Fibroblast of lung (primary cell): ENCODE results near the gene HMGCR.

Source experiments
- CTCF ChIP-seq, 2 donors: IDR thresholded peaks in 1 of 2; conservative IDR thresholded peaks in 1 of 2; 1 replicate in 1 of 2; 2 replicates in 1 of 2; pipeline ENCODE4 v1.5.1; 2011 to 2012; ENCODE audit warnings: low read length in 2 of 2, control low read depth in 1 of 2, inconsistent platforms in 1 of 2, low read depth in 1 of 2, mild to moderate bottlenecking in 1 of 2
- EZH2 ChIP-seq: IDR thresholded peaks from 2 replicates; pipeline ENCODE4 v1.5.1; 2012; ENCODE audit warnings: low read length, control low read depth, mild to moderate bottlenecking; ENCODE audit errors: missing control alignments

- TF ChIP-seq CTCF (conservative IDR thresholded peaks at IDR 0.05 in 1 of 2, IDR thresholded peaks at IDR 0.05 in 1 of 2; ENCODE audit: low read depth in 1 of 2, low read length in 2 of 2): no peak
- TF ChIP-seq EZH2: no peak
These were observed 21.1 kb downstream of the HMGCR start for GRCh38 chr5:75358117-75358516.
